Posterior cingulate gyrus (tissue), 11 donors: ENCODE results near the gene EVL.
"Not testable (repeated sequence)": the region's sequence is repeated elsewhere in the genome, so short reads cannot be mapped to it uniquely, and the experiment has no call there.

Source experiments
- DNase-seq, 10 donors: peaks; one replicate each; pipeline versions ENCODE4 v3.0.0 to v3.0.0-alpha.2; 2020 to 2021; ENCODE audit warnings: mixed read lengths in 3 of 10
- intact Hi-C: fragments of 100-400 bp; cut with DNase I; formaldehyde crosslinking; loops from one replicate; pipeline ENCODE4 v1.15.1; 2023

Gene EVL

GRCh38 chr14:100065111-100065871 lies at the start of gene EVL:
EVL (plus strand) TSS chr14:100065422; CDS start chr14:100065501, 79 bp downstream.
- intact Hi-C loops: no loop called here
- DNase-seq: no peak

GRCh38 chr14:100017553-100017952 lies 47.7 kb upstream of the EVL start:
- DNase-seq: no peak
- intact Hi-C loops: no loop called here

- intact Hi-C loops: no loop called here
Observed at GRCh38 chr14:100018054-100018453, 47.2 kb upstream of the EVL start.

GRCh38 chr14:100018482-100018881 lies 46.7 kb upstream of the EVL start:
- intact Hi-C loops: no loop called here
- DNase-seq: no peak

More at GRCh38 chr14:100018054-100018453, 47.2 kb upstream of the EVL start:
- DNase-seq: peak in 1 of 10 donors; percentile 77

GRCh38 chr14:100019156-100019744 lies 46.0 kb upstream of the EVL start:
- peak in 9 of 10 donors; percentile 23 to 89 (median 42) for DNase-seq
- intact Hi-C loops: no loop called here

GRCh38 chr14:100020629-100021028 lies 44.6 kb upstream of the EVL start:
- intact Hi-C loops: no loop called here

GRCh38 chr14:100022772-100023451 lies 42.3 kb upstream of the EVL start:
- intact Hi-C loops: no loop called here
- DNase-seq: no peak

More at GRCh38 chr14:100020629-100021028, 44.6 kb upstream of the EVL start:
- no peak for DNase-seq

- intact Hi-C loops: no loop called here
- no peak for DNase-seq
Observed at GRCh38 chr14:100025111-100025510, 40.1 kb upstream of the EVL start.

GRCh38 chr14:100027771-100028490 lies 37.3 kb upstream of the EVL start:
- no peak for DNase-seq
- intact Hi-C loops: no loop called here

GRCh38 chr14:100028990-100029677 lies 36.1 kb upstream of the EVL start:
- no peak for DNase-seq
- intact Hi-C loops: no loop called here

- intact Hi-C loops, DNase-seq: not testable (repeated sequence)
Observed at GRCh38 chr14:100030006-100030405, 35.2 kb upstream of the EVL start.

- intact Hi-C loops: no loop called here
- no peak for DNase-seq
Observed at GRCh38 chr14:100030452-100031153, 34.6 kb upstream of the EVL start.

- intact Hi-C loops: no loop called here
- DNase-seq: peak in 3 of 10 donors; percentile 7 to 81 (median 68)
Observed at GRCh38 chr14:100031506-100032281, 33.5 kb upstream of the EVL start.

GRCh38 chr14:100032738-100033137 lies 32.5 kb upstream of the EVL start:
- intact Hi-C loops: no loop called here

GRCh38 chr14:100033347-100034075 lies 31.7 kb upstream of the EVL start:
- no peak for DNase-seq
- intact Hi-C loops: no loop called here

More at GRCh38 chr14:100032738-100033137, 32.5 kb upstream of the EVL start:
- no peak for DNase-seq

- no peak for DNase-seq
- intact Hi-C loops: no loop called here
Observed at GRCh38 chr14:100034468-100034867, 30.8 kb upstream of the EVL start.

- no peak for DNase-seq
- intact Hi-C loops: no loop called here
Observed at GRCh38 chr14:100034961-100035500, 30.2 kb upstream of the EVL start.

- intact Hi-C loops: no loop called here
- no peak for DNase-seq
Observed at GRCh38 chr14:100035700-100036099, 29.5 kb upstream of the EVL start.
